GM19463 (cell line): ENCODE data around the gene PRKCE.

Experiments
- ATAC-seq: cut with Tn5 transposase; IDR thresholded peaks from one replicate; pipeline ENCODE4 v1.9.1; 2021; ENCODE audit warnings: mild to moderate bottlenecking, moderate library complexity; ENCODE audit not compliant: unreplicated experiment

PRKCE gene

DNA sequence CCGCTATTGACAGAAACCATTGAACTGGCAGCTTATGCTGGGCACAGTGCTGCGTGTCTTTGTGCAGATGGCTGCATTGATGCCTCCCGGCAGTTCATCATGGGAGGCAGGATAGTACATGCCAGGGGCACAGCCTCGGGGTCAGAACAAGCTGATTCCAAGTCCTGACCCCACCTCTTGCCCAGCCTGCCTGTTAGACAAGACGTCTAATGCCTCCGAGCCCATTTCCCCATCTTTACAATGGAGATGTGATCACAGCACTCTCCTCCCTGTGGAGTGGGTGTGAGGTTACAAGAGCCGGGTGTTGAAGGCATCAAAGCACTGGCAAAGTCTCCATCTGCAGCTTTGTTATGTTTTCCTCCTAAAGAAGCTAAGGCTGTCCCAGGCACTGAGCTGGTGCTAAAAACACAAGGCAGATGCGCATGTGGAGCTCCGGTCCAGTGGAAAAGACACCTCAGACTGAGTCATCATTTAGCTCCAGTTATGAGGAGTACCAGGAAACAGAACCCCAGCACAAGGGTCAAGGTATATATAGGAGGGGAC, 520.0 kb downstream of the PRKCE start:
- no peak for ATAC-seq

DNA sequence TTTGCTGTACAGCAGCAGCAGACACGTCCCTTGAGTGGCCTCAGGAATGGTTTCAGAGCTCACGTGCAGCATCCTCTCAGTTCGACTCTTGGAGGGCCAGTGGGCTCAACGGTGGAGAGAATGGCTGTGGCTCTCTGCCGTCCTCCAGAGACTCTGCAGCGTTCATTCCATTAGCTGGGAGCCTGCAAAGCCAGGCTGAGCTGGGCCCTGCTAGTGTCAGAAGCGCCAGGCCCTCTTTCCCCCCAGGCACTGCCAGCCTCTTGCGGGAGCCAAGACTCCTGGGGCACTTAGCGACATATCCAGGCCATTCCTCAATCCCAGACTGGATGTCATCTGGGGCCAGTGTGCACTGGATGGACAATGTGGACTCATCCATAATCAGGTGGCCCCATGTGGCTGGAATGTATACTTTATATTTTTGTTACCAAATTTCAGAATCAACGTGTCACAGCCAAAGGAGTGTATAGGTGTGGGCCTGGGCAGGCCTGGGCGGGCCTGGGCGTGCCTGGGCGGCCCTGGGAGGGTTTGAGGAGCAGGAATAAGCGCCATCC, 520.6 kb downstream of the PRKCE start:
- no peak for ATAC-seq

DNA sequence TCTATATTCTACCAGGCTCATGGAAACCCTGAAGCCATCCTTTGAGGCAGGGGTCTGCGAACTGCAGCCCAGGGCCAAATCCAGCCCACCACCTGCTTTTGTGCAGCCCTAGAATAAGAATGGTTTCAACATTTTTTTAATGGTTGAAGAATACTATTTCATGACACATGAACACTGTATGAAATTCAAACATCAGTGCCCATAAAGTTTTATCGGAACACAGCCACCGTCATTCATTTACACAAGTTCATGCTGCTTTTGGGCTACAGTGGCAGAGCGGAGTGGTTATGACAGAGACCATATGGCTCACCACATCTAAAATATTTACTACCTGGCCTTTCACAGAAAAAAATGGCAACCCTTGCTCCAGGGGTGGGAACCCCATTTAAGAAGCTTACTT, 521.6 kb downstream of the PRKCE start:
- ATAC-seq = no peak

DNA sequence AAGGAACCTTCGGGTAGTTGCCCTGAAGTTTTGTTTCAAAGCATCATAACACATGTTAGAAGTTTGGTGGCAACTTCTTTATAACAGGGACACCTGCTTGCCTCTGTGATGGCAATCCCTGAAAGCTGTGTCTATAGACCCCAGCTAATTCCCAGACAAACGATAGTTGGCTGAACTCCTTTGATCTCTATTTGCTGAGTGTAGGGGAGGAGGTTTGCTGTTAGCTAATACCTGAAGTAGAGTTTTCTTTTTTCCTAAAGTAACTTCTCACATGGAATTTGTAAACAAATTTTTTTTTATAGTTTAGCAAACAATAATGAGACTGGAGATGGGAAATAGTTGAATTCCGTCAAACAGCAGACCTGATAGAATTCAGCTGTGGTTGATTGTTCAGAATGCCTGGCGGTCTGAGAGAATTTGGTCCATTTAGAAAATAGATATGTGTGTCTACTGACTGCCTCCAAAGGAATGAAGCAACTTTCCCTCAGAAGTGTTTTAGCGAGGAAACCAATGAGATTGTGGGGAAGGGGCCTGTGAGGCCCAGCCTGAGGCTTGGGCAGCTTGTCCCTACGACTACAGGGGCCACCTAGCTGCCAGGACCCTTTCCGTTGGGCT, 522.3 kb downstream of the PRKCE start:
- no peak for ATAC-seq

DNA sequence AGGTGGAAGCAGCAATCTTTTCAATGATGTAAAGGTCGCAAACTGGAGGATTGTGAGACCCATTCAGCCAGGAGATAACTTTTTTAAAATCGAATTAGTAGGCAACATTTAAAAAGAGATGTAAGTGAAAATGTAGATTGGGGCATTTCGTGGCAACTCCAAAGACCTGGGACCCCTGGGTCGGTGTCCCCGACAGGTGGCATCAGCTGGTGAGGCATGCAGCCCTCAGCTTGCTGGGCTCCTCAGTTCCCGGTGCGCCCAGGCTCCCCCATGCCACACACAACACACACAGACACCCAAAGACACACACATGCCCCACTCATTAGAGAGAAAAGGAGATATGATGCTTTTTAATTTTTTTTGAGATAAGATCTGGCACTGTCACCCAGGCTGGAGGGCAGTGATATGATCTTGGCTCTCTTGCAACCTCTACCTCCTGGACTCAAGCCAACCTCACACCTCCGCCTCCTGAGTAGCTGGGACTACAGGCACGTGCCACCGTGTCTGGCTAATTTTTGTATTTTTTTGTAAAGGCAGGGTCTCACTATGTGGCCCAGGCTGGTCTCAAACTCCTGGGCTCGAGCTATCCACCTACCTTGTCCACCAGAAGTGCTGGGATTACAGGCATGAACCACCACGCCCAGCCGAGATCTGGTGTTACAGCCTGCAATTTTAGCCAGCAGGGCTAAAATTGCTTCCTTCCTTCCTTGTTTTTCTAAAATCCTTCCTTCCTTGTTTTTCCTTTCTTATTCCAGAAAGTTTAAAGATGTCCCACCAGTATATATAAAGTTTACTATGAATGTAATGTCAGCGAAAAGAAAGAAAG, 523.1 kb downstream of the PRKCE start:
- ATAC-seq = no peak

DNA sequence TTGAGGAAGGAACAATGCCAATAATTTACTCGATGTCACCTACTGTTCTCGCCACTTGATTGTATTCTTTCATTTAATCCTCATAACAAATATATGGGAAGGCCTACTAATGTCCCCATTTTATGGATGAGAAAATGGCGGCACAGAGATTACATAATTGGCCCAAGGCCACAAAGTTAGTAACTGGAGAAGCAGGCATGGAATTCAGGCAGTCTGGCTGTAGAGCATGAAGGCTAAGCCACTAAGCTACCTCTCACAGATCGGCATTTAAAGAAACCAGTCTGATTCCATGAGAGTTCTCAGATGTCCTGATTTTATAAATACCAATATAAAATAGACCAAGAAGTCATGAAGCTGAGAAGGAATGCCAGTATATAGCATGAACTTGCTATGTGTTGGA, 523.9 kb downstream of the PRKCE start:
- ATAC-seq = no peak

DNA sequence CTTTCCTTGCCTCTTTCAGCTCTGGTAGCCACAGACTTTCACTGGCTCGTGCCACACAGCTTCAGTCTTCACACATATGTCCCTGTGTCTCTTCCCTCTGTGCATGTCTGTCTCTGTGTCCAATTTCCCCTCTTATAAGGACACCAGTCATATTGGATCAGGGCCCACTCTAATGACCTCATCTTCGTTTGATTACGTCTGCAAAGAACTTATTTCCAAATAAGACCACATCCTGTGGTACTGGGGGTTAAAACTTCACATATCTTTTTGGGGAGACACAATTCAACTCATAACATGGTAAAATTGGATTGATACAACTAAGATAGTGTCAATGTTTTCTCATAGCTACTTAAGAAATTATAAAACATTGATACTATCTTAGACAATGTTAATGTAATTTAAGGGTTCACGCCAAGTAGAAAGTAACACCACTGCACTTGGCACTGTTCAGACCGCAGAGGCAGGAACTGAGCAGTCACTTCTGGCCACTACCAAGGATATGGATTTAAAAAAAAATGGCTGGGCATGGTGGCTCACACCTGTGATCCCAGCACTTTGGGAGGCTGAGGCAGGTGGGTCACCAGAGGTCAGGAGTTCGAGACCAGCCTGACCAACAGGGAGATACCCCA, 526.1 kb downstream of the PRKCE start:
- no peak for ATAC-seq

DNA sequence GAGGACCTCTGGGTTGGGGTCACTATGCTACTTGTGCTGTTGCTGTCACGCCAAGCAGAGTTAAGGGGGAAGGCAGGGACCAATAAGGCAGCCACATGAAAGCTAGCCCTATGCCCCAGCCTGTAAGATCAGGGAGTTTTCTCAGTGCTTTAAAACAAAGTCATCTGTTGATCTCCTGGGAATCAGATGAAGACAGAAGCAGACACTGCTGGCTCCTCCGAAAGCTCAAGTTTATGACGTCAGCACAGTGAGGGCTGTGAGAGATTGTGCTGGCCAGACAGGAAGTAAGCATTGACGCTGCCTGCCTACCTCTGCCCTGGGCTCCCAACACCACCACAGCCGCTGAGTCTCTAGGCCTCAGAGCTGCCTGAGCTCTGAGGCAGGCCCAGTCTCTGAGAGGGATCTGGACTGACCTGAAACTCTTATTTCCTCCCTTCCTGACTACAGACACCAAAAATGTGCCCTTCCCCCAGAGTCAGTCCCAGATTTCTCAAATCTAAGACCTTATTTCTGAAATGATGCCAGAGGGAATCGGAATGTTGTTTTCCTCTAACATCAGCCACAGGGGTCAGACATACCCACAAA, 527.7 kb downstream of the PRKCE start:
- ATAC-seq = no peak

DNA sequence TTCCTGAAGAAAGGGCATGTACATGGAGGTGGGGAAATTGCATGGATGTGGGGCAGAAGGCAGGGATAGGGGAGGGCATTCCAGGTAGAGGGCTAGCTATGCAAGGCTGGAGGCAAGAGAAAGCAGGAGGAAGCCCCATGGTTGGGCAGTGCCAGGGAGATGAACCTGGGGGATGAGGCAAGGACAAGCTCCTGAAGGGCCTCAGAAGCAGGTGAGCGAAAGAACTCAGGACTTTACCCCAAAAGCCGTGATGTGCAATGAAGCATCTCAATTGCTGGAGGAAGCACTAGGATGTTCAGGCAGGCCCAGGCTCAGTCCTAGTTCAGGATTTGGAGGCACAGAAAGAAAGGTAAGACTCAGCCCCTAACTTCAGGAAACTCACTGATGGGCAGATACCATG, 528.7 kb downstream of the PRKCE start:
- no peak for ATAC-seq

DNA sequence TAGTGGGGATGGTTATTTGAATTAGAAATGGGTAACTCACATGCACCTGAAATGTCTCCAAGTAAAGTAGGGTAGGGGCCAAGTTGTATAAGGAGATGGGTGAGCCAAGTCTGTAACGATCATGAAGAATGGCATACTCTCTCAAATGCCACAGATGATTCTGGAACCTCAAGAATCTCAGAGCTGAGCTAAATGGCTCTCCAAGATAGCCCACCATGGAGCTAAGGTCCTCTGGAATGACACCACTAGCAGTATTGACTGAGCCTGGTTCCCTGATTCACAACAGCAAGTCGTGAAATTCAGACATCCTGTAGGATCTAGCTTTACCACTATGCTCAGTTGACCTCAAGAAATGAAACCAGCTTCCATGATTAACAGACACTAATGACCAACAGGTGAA, 529.8 kb downstream of the PRKCE start:
- no peak for ATAC-seq

DNA sequence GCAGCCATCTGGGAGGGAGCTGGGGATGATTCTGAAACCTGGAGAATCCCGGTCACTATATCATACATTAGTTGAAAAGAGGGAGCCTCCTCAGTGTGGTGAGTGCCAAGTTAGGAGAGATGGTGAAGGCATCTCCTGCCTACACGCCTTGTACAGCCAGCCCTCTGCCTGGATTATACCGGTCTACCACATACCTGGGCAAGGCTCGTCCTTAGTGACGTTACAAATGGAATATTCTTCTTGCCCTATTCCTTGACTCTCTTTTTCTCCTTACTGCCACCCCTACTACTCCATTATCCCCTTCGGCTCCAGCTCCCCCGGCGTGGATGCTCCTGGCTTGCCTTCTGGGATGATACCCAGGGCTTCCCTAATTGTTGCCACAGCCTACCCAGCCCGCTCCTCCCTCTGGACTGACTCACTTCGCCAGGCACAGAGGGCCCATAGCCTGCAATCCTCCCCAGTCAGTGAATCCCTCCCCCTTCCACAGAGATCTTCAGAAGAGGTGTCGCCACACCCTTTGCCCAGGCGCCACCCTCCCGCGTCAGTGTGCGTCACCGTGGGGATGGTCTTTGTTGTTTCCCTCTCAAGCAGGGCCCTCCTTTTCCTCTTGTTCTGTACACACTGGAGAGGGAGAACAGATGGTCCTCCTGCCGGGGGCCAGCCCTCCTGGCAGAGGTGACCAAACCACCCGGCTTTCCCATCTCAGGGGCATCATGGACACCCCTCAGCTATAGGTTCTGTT, 530.5 kb downstream of the PRKCE start:
- ATAC-seq = no peak

DNA sequence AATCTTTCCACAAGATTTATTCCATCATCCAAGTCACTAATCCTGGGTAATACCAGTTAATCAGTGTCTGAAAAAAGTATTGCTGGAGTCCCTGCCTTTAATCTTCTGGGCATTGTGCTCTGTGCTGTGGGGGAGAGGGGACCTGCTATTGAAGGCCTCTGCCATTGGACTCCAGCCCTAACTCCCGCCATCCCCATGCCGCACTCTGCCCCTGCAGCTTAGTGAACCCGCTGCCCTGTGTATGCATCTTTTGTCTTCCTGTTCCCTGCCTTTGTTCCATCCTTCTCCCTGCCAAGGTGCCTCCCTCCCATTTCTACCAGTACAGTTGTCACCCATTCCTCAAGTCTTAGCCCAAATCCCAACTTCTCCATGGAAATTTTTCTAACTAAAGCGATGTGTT, 532.0 kb downstream of the PRKCE start:
- ATAC-seq = no peak

DNA sequence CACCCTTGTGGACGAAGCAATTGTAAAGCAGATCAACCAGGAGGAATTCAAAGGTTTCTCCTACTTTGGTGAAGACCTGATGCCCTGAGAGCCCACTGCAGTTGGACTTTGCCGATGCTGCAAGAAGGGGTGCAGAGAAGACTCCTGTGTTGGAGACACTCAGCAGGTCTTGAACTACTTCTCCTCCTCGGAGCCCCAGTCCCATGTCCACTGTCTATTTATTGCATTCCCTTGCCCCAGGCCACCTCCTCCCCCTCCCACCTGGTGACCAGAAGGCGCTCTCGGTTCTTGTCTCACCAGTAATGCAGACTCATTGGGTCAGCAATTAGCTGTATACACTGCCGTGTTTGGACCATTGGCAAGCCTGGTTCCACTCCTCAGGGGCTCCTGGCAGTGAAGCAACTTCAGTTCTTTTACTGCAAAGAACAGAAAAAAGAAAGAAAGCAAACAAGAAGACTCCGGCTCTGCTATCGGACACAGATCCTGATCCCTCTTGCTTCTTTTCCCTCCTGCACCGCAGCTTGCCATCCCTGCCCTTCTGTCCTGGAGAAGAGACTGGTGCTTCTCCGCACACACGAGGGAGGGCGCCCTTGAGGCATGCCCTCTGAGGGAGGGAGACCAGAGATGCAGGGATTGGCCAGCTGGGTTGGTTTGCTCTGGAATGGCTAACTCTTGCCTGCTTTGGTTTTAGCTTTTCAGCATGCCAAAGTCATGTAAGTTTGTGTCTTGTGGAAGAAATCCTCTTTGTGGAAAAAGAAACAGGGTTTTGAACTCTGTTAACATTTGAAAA, 533.5 kb downstream of the PRKCE start:
- ATAC-seq = no peak

DNA sequence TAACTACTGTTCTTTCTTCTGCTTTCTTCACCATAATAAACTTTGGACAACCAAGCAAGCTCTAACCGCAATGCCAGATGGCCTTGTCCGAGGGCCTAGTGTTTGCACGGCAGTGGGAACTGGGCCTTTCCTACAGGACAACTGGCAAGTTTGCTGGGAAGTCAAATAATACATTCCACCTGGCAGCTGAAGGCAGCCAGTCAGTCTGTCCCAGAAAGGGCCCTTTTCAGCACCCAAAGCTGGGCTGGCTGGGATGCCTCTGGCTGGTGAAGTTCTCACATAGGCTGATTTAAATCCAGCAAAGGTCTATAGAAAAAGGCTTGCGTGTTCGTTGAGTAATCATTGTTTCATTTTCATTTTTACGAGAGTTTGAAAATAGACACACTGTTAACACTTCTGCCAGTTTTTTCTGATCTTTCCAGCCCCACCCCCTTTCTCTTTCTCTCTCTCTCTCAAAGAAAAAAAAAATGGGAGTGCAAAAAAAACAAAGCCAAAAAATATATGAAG, 535.7 kb downstream of the PRKCE start:
- peak; percentile 81 for ATAC-seq

DNA sequence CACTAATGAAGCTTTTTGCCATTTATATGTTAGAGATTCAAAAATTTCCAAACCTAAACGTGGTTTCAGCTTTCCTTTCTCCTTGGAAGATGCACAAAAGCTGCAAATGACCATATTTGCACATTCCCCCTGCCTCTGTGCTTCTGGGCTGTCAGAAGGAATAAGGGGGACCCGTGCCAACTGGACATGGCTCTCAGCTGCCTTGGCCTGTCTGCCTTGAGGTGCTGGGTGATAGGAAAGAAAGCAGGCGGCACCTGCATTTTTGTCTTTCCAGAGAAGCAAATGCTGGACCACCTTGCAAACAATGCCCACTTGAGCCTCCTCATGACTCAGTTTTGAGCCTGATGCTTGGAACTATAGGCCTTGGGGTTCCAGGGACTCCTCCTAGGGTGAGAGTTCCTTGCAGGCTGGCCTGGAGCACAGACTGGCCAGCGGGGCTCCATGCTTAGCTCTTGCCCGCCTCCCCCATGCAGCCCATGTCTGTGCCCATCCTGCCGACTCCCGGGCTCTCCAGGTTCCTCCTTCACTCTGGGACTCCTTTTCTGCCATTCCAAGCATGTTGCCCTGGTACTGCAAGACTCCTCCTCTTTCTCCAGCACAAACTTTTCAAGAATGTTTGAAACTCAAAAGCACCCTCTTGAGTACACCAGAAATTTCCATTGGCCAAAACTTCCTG, 536.7 kb downstream of the PRKCE start:
- no peak for ATAC-seq

DNA sequence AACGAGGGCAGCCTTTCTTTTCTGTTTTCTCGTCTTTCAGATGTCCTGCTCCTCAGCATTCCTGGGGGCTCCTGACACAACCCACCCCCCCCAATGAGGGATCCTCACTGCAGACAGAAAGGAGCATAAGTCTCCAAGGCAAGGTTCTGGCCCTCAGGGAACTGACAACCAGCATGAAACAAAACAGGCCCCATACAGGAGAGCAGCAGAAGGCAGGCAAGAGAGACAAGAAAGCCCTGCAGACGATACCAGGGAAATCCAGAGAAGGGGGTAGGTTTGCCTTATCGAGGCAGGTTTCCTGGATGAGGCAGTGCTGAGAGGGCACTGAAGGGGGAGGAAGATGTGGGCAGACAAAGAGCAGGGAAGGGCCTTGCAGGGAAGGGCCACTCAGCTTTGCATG, 541.9 kb downstream of the PRKCE start:
- ATAC-seq = no peak

DNA sequence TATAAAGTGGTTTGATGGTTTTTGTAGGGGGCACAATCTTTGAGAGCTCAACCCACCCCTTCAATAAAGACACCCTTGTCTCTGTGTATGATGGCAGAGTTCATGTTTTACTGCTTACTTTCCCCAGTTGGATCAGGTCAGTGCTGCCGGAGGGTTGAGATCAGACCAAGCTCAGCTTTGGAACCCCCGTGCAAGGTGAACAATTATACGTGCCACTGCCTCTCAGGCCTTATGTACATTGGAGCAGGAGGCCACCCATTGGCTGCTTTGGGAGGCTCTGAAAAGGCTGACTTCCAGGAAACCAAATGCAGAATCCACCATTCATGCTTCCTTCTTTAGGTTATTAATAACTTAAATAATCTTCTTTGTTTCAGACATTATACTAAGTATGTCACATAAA, 542.4 kb downstream of the PRKCE start:
- no peak for ATAC-seq

DNA sequence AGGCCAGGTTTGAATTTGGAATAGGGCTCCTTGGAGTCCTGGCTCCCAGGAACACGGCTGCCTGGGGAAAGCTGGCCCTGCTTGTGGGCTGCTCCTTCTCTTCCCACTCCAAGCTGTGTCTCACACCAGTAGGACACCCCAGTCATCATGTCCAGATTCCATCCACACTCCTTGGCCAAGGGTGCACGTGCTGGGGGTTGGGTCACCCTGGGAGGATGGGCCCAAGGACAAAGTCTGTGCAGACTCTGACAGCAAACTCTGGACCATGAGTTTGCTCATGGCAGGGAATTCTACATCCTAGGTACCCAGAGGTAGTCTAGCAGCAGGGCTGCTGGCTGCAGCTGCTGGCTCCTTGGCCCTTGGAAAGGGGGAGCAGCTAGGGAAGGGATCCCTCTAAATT, 543.4 kb downstream of the PRKCE start:
- no peak for ATAC-seq

DNA sequence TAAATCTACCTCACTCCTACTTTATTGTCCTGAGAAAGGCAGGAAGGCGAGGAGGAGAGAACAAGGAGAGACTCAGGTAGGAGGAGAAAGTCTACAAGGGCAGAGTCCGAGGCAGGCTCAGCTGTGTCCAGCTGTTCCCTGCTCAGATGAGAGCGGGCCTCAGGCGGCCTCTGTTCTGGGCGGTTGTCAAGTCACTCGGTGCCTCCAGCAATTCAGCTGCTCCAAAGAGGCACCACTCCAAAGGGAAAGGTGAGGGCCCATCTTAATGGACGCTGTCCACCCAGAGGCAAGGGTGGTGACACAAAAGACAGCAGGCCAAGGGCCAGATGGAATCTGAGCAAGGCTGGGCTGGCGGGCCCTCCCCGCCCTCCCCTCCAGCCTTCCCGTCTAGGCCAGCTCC, 544.3 kb downstream of the PRKCE start:
- no peak for ATAC-seq
